OCI-LY1 (cell line): ENCODE data around the gene FBXW12.

Source experiments
- CTCF ChIP-seq: fragments of 200-600 bp; sonication (generic), shearing (Covaris generic); IDR thresholded peaks from 2 replicates; pipeline ENCODE4 v1.5.1; 2017; ENCODE audit warnings: mild to moderate bottlenecking, antibody characterized with exemption, low read length, moderate library complexity, mixed read lengths
- EZH2 ChIP-seq: fragments of 200-600 bp; sonication (generic), shearing (Covaris generic); IDR thresholded peaks from 2 replicates; pipeline ENCODE4 v1.8.0; 2017; ENCODE audit warnings: borderline replicate concordance, mixed run types, mild to moderate bottlenecking, antibody characterized with exemption, low read length, moderate library complexity, mixed read lengths

- peak; percentile 87 for TF ChIP-seq CTCF
- TF ChIP-seq EZH2 = no peak
Observed at GRCh38 chr3:48400824-48401433, 28.9 kb downstream of the FBXW12 start.
